ENCODE measurements around the gene SCD5.
A peak's percentile ranks its signal among the peaks of the same experiment; 100 is the strongest.

Gene SCD5

GRCh38 chr4:82739287-82740190 lies 59.1 kb downstream of the SCD5 start (continued):
- TF ChIP-seq ZNF513 (tag by site-specific recombination; IDR thresholded peaks at IDR 0.05) (no peak), EGR2 (tag by site-specific recombination; IDR thresholded peaks at IDR 0.05; ENCODE audit: low read depth) (0 out of 2 replicates have a peak, but pooled peaks have one; percentile 9), HIC1 (tag by site-specific recombination; IDR thresholded peaks at IDR 0.05) (peak; percentile 34; the same call in 1 of the 2 replicates), PRDM2 (tag by site-specific recombination; IDR thresholded peaks at IDR 0.05; ENCODE audit: borderline replicate concordance) (no peak), ZNF580 (tag by site-specific recombination; IDR thresholded peaks at IDR 0.05) (peak; percentile 69; the same call in 1 of the 2 replicates), ZNF148 (tag by site-specific recombination; IDR thresholded peaks at IDR 0.05; ENCODE audit: borderline replicate concordance) (no peak), CTCF (tag by site-specific recombination; IDR thresholded peaks at IDR 0.05) (peak; percentile 66), ZNF654 (tag by site-specific recombination; IDR thresholded peaks at IDR 0.05; ENCODE audit: low read depth) (peak; percentile 68), GLI4 (tag by site-specific recombination; IDR thresholded peaks at IDR 0.05) (no peak), ZFHX2 (tag by site-specific recombination; conservative IDR thresholded peaks at IDR 0.05) (0 out of 2 replicates have a peak, but pooled peaks have one; percentile 10)
